GM21723 (cell line): ENCODE measurements around the gene EI24.

Experiments used
- ATAC-seq: cut with Tn5 transposase; IDR thresholded peaks from one replicate; pipeline ENCODE4 v1.9.1; 2021; ENCODE audit warnings: mild to moderate bottlenecking, moderate library complexity; ENCODE audit not compliant: unreplicated experiment

EI24 gene

DNA sequence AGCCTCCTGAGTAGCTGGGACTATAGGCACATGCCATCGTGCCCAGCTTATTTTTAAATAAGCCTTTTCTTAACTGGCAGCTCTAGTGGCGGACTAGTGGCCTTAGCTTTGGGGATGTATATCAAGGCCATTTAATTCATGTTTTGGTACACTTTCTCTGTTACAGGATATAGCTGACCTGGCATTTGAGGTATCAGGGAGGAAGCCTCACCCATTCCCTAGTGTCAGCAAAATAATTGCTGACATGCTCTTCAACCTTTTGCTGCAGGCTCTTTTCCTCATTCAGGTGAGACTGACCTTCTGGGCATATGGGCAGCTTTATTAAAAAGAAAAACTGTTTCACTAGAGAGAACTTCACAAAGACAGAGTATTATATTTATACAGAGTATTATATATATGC is 9.5 kb downstream of the EI24 start:
- no peak for ATAC-seq

- no peak for ATAC-seq
Measured at GRCh38 chr11:125579811-125580210, 10.5 kb downstream of the EI24 start.

- no peak for ATAC-seq
Measured at GRCh38 chr11:125583496-125583895, 14.2 kb downstream of the EI24 start.

- ATAC-seq, result no peak
Measured at GRCh38 chr11:125585487-125585886, 16.2 kb downstream of the EI24 start.

DNA sequence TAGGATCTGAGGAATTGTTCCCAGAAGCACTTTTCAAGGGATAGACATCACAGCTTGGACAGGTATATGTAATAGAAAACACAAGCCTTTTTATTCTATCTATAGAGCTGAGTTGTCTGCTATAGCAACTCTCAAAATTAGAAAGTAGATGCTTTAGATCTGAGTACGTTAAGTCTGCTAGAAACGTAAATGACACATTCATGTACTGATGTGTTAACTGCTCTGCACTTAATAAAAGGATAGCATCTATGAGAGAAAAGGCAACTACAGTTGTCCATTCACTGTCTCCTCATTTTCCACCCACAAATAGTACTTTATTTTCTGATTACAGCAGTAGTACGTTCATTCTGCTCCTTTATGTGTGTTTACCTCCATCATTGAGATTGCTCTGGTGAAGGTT is 17.3 kb downstream of the EI24 start:
- no peak for ATAC-seq

GRCh38 chr11:125587480-125587879 is 18.2 kb downstream of the EI24 start:
- ATAC-seq, result no peak

GRCh38 chr11:125588505-125588904 is 19.2 kb downstream of the EI24 start:
- ATAC-seq, result no peak

DNA sequence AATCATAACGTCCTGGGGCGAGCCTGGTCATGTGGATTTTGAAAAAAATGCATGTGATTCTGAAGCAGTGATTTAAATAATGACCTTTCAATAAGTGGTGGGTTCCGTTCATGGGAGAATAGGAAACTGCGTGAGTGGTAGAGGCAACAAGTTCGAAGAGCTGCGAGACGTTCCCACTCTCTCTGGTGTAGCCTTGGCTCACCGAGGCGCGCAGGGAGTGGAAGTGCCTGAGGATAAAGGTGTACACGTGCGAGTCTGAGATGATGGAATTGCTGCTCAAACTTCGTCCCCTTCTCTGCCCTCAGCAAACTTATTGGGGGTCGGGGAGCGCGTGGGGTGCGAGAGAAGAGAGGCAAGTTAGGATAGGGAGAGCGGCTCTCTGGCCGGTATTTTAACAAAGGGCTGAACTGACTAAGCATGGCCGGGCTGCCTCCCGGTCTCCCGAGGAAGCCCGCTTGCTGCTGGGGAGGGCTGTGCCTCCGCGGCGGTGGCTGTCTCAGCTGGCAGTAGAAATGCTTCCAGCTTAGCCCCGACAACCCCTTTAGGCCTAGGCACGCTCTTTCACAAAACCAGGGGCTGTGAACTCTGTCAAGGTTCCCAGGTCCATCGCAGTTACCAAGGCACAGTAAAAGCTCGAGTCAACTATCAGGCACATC is 22.5 kb downstream of the EI24 start:
- peak; percentile 24 for ATAC-seq

DNA sequence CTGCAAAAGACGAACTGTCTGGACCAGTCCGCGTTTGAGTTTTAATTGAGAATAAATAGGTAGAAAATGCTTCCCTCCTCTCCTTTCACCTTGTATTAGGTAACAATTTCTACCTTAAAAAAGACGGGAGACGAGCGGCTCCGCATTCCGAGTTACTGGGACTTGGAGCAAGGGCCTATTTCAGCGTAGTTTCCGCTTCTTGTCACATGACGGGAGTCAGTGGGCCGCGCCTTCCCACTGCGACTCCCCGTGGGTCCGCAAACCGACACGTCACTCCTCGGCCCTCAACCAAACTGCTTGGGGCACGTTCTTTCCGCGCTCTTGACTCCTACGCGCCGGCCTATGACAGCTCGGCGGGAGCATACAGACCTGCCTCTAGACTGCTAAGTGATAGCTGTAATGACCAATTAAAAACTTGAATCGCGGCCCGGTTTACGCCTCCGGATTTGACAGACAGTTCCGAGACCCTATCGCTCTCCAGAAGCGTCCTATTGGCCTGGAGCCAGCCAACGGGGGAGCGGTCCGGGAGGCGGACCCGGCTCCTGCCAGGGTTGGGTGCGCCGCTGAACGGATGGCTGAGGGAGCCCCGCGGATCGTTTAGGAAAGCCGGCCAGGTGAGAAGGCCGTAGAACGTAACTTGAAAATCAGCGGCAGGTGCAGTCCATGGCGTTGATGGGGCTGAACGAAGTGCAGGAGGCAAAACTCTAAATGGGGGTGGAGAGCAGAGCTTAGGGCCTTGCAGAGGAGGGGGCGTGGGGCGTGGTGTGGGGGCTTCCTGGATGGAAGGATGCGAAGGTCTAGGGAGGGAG is 23.2 kb downstream of the EI24 start, which contains the start of gene STT3A:
Gene STT3A, plus strand, starts transcription at position 548 of the 809 bp plus-strand sequence. CDS start 3,064 bp downstream, outside the sequence.
- ATAC-seq, result peak; percentile 97

DNA sequence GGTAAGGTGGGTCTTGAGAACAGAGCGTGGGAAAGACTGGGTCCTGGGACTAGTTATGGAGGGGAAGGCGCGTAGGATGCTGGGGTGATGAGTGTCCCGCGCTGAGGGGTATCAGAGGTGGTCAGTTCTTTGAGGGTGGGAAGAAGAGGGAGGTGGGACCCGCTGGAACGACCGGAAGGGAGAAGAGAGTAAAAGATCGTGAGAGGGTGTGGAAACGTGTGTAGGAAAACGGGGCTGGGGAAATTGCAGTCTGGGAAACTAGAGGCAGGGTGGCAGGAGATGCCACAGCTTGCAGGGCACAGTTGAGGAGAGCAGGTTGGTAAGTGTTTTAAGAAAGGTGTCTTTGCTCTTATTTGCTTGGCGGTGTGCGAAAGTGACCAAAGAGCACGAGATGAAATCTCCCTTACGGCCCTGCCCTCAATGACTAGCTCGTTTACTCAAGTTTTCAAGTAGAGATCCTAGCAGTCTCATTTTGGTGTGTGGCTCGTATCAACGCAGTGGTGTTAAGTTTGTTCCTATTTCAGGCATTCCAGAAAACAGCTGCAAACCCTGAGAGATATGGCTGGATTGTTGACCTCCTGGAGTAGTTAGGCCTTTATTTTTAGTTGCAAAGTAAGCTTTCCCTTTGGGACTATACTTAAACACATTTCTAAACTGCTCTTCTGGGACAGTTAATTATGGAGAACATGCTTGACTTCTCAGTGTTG is 24.0 kb downstream of the EI24 start:
- ATAC-seq, result no peak

DNA sequence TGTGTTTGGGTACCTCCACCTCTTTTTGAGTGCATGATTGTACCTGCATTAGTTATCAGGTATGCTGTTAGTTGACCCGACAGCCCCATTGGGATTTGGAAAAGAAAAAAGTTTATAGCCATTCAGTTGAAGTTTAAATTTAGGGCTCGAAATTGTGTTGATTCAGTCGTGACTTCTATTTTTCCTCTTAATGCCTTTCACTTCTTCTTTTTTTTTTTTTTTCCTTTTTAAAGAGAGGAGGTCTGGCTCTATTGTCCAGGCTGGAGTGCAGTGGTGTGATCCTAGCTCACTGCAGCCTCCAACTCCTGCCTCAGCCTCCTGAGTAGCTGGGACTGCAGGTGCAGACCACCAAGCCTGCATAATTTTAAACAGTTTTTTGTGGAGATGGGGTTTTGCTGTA is 25.7 kb downstream of the EI24 start:
- ATAC-seq, result no peak

- ATAC-seq, result no peak
Measured at GRCh38 chr11:125600663-125601062, 31.4 kb downstream of the EI24 start.

- no peak for ATAC-seq
Measured at GRCh38 chr11:125603207-125603606, 33.9 kb downstream of the EI24 start.

GRCh38 chr11:125605417-125605816 is 36.1 kb downstream of the EI24 start:
- ATAC-seq, result no peak

DNA sequence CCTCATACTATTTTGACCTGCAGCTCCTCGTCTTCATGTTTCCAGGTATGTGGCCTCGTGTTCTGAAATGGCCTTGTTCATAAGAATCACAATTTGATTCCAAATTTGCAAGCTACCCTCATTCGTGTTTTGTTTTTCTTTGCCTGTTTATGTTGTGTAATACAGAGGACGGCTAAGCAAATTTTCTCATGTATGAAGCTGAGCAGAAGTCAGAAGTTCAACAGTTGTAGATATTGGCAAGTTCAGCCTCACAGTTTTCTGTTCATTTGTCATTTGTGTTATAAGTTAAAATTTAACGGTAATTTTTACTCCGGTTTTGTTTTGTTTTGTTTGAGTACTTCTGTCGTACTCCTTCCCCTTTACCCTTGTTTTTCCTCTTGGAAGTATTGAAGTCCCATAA is 40.3 kb downstream of the EI24 start:
- no peak for ATAC-seq

- ATAC-seq, result no peak
Measured at GRCh38 chr11:125618383-125618782, 49.1 kb downstream of the EI24 start.

DNA sequence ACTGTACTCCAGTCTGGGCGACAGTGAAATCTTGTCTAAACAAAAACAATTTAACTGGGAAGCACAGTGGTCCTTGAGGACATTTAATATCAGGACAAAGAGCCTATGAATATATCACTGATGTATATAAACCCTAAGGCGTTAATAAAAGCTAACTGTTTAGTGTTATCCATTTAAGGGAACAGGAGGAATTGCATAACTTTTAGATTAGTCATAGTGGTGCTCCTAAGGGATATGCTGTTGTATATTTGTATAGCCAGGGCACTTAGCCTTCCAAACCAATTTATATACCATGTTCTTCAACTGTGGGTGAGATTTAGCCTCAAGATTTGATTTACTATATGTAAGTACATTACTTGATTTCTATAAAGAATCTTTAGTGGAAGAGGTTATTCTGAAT is 52.7 kb downstream of the EI24 start:
- ATAC-seq, result no peak

DNA sequence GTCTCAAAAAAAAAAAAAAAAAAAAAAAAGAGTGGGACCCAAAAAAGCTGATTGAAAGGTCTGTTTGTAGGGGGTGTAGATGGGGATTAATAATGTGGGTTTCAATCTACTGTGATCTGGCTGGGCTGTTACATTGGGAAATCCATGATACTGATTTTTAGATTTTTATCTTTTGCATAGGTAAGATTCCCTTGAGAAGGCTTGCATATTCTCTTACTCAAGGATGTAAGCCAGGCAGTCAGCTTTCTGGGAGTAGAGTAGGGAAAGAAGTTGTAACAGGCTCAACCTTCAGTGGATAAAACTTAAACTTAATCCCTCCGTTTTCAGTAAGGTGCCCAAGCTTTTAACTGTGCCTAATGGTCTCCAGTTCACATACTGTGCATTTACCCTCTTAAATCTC is 53.8 kb downstream of the EI24 start:
- ATAC-seq, result no peak

- no peak for ATAC-seq
Measured at GRCh38 chr11:125624756-125625213, 55.5 kb downstream of the EI24 start, which contains the start of gene CHEK1. TSS of gene CHEK1 (plus strand) at chr11:125625163. CDS start at chr11:125626769, 1,606 bp downstream.

DNA sequence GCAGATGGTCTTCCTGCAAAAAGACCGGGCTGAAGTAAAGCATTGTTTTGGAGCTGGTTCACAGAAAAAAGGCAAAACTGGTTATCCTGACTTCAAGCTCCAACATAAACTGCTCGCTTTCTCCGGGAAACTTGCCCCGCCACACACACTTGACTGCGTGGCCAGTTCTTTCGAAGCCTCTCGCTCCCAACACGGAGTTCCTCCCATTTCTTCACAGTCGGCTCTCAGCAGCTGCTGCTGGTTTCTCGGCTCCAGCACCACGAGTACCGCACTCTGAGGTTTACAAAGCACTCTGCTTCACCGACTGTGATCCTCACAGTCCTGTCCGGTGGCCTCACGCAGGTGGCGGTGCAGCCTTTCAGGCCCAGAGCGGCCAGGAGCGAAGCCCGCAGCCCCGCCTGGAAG is 56.0 kb downstream of the EI24 start:
- no peak for ATAC-seq

DNA sequence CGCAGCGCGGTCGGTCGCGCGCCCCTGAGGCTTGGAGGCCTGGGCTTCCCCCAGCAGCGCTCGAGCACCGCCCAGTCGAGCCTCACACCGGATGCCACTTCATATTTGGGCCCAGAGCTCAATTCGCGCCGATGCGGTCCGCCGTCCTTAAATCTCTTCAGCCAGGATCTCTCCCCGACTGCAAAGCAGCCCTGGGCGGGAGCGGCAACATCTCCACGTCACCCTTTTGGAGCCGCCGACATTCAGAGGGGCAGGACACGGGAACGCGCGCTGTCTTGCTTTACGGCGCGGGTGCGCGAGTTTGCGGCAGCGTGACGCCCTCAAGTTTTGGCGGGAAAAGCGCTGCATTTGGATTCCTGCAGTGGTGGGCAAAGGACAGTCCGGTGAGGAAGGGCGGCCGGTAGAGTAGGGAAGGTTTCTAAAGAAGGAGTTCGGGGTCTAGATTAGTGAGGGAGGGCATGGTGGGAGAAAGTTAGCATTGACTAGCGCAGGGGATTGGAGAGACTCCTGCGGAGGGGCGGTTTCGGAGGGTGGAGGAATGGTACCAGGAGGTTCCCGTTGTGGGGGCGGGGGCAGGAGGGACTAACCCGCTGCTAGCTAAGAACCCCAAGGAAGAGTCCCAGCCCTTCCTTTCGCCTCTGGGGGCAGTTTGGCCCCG is 56.5 kb downstream of the EI24 start:
- peak; percentile 88 for ATAC-seq
